ENCODE data around the gene TMEM117. TPM values are rescaled to one million over a fixed set of nuclear protein-coding genes. Genes with fewer than 3 reads are reported as not detected.
"Not testable (repeated sequence)": the region's sequence is repeated elsewhere in the genome, so short reads cannot be mapped to it uniquely, and the experiment has no call there.

Gene TMEM117
- total RNA-seq, 2 experiments from 2014 or later: 1.4 TPM

- no peak for DNase-seq
- H3K27me3 Mint-ChIP-seq: no peaks in the 10 kb centered on the region
- no peak overlapping the region for H3K4me3 Mint-ChIP-seq
- intact Hi-C loops (cut with DNase I, micrococcal nuclease): no loop called here
- ChIA-PET CTCF (interaction anchor here (0.7 to 0.8 kb wide), 2 partner anchors 11 to 537 kb away, joined by 3 read pairs; partner anchors contain the start of gene TMEM117), POLR2A (no interaction called here)
- H3K36me3 Mint-ChIP-seq (ENCODE audit: low read depth): no peaks in the 10 kb centered on the region
- no peak overlapping the region for H3K27ac Mint-ChIP-seq
- no peaks in the 10 kb centered on the region for H3K4me1 Mint-ChIP-seq
- no peaks in the 10 kb centered on the region for H3K9me3 Mint-ChIP-seq (ENCODE audit: low read depth)
- ATAC-seq: no peak
Measured at GRCh38 chr12:44372259-44372658, 536.4 kb downstream of the TMEM117 start.

GRCh38 chr12:44375694-44376093, 539.8 kb downstream of the TMEM117 start:
- POLR2A ChIA-PET: no interaction called here
- Mint-ChIP-seq H3K36me3 (ENCODE audit: low read depth) (no peaks in the 10 kb centered on the region), H3K9me3 (ENCODE audit: low read depth) (no peaks in the 10 kb centered on the region), H3K27ac (no peak overlapping the region), H3K4me1 (no peaks in the 10 kb centered on the region), H3K27me3 (no peaks in the 10 kb centered on the region), H3K4me3 (no peak overlapping the region)
- ATAC-seq (no peak), DNase-seq (no peak)
- CTCF ChIA-PET: no interaction called here
- intact Hi-C loops (cut with DNase I, micrococcal nuclease): no loop called here

GRCh38 chr12:44377443-44378187, 541.7 kb downstream of the TMEM117 start:
- H3K36me3 Mint-ChIP-seq (ENCODE audit: low read depth): no peaks in the 10 kb centered on the region
- POLR2A ChIA-PET: no interaction called here

GRCh38 chr12:44379113-44379512, 543.2 kb downstream of the TMEM117 start:
- H3K4me1 Mint-ChIP-seq; H3K4me3 Mint-ChIP-seq; H3K27ac Mint-ChIP-seq; H3K36me3 Mint-ChIP-seq (ENCODE audit: low read depth); DNase-seq; H3K9me3 Mint-ChIP-seq (ENCODE audit: low read depth); intact Hi-C loops (cut with DNase I, micrococcal nuclease); POLR2A ChIA-PET; ATAC-seq; H3K27me3 Mint-ChIP-seq: not testable (repeated sequence)
- CTCF ChIA-PET: interaction anchor here (0.7 kb wide), 1 partner anchor 1096 kb away, joined by 3 read pairs; no protein-coding TSS in a partner anchor

More at GRCh38 chr12:44377443-44378187, 541.7 kb downstream of the TMEM117 start:
- no peak for DNase-seq
- CTCF ChIA-PET: no interaction called here
- no peak overlapping the region for H3K27ac Mint-ChIP-seq
- H3K4me1 Mint-ChIP-seq: no peaks in the 10 kb centered on the region
- no peak overlapping the region for H3K4me3 Mint-ChIP-seq
- H3K27me3 Mint-ChIP-seq: no peaks in the 10 kb centered on the region
- intact Hi-C loops (cut with DNase I, micrococcal nuclease): no loop called here
- ATAC-seq: no peak
- no peaks in the 10 kb centered on the region for H3K9me3 Mint-ChIP-seq (ENCODE audit: low read depth)

- no peaks in the 10 kb centered on the region for H3K9me3 Mint-ChIP-seq (ENCODE audit: low read depth)
- no peaks in the 10 kb centered on the region for H3K4me1 Mint-ChIP-seq
- H3K27ac Mint-ChIP-seq: no peak overlapping the region
- CTCF ChIA-PET: interaction anchor here (1.2 kb wide), 2 partner anchors 15 to 570 kb away, joined by 3 read pairs; no protein-coding TSS in a partner anchor
- POLR2A ChIA-PET: no interaction called here
- no peaks in the 10 kb centered on the region for H3K36me3 Mint-ChIP-seq (ENCODE audit: low read depth)
- no peaks in the 10 kb centered on the region for H3K27me3 Mint-ChIP-seq
- ATAC-seq: no peak
- no peak for DNase-seq
- intact Hi-C loops (cut with DNase I, micrococcal nuclease): no loop called here
- no peak overlapping the region for H3K4me3 Mint-ChIP-seq
Measured at GRCh38 chr12:44379831-44380230, 544.0 kb downstream of the TMEM117 start.

- no peaks in the 10 kb centered on the region for H3K4me1 Mint-ChIP-seq
- no peak overlapping the region for H3K4me3 Mint-ChIP-seq
- ChIA-PET POLR2A (interaction anchor here (0.6 kb wide), 1 partner anchor 293 kb away, joined by 3 read pairs; no protein-coding TSS in a partner anchor), CTCF (interaction anchor here (1.2 kb wide), 2 partner anchors 16 to 569 kb away, joined by 3 read pairs; no protein-coding TSS in a partner anchor)
- H3K27me3 Mint-ChIP-seq: no peaks in the 10 kb centered on the region
- ATAC-seq (no peak), DNase-seq (no peak)
- intact Hi-C loops (cut with DNase I, micrococcal nuclease): no loop called here
- no peaks in the 10 kb centered on the region for H3K36me3 Mint-ChIP-seq (ENCODE audit: low read depth)
- no peaks in the 10 kb centered on the region for H3K9me3 Mint-ChIP-seq (ENCODE audit: low read depth)
- H3K27ac Mint-ChIP-seq: no peak overlapping the region
Measured at GRCh38 chr12:44380861-44381260, 545.0 kb downstream of the TMEM117 start.

GRCh38 chr12:44381341-44381740, 545.5 kb downstream of the TMEM117 start:
- Mint-ChIP-seq H3K27ac (no peak overlapping the region), H3K36me3 (ENCODE audit: low read depth) (no peaks in the 10 kb centered on the region), H3K9me3 (ENCODE audit: low read depth) (no peaks in the 10 kb centered on the region), H3K4me3 (no peak overlapping the region), H3K27me3 (no peaks in the 10 kb centered on the region), H3K4me1 (no peaks in the 10 kb centered on the region)
- intact Hi-C loops (cut with DNase I, micrococcal nuclease): no loop called here
- POLR2A ChIA-PET: no interaction called here
- DNase-seq: no peak
- ATAC-seq: no peak
- CTCF ChIA-PET: interaction anchor here (1.2 kb wide), 1 partner anchor 17 kb away, joined by 3 read pairs; no protein-coding TSS in a partner anchor

- Mint-ChIP-seq H3K27ac (no peak overlapping the region), H3K9me3 (ENCODE audit: low read depth) (no peaks in the 10 kb centered on the region), H3K4me3 (no peak overlapping the region), H3K36me3 (ENCODE audit: low read depth) (no peaks in the 10 kb centered on the region), H3K27me3 (no peaks in the 10 kb centered on the region), H3K4me1 (no peaks in the 10 kb centered on the region)
- ChIA-PET POLR2A (no interaction called here), CTCF (interaction anchor here (1.0 kb wide), 1 partner anchor 11 kb away, joined by 3 read pairs; no protein-coding TSS in a partner anchor)
- intact Hi-C loops (cut with DNase I, micrococcal nuclease): no loop called here
- DNase-seq (no peak), ATAC-seq (no peak)
Measured at GRCh38 chr12:44384136-44384535, 548.3 kb downstream of the TMEM117 start.

GRCh38 chr12:44385964-44386363, 550.1 kb downstream of the TMEM117 start:
- no peaks in the 10 kb centered on the region for H3K27me3 Mint-ChIP-seq
- no peak overlapping the region for H3K27ac Mint-ChIP-seq
- no peak for ATAC-seq
- H3K36me3 Mint-ChIP-seq (ENCODE audit: low read depth): no peaks in the 10 kb centered on the region
- CTCF ChIA-PET: interaction anchor here (1.1 kb wide), 1 partner anchor 23 kb away, joined by 3 read pairs; no protein-coding TSS in a partner anchor
- H3K4me3 Mint-ChIP-seq: no peak overlapping the region
- no peaks in the 10 kb centered on the region for H3K4me1 Mint-ChIP-seq
- no peak for DNase-seq
- POLR2A ChIA-PET: no interaction called here
- intact Hi-C loops (cut with DNase I, micrococcal nuclease): no loop called here
- H3K9me3 Mint-ChIP-seq (ENCODE audit: low read depth): no peaks in the 10 kb centered on the region

GRCh38 chr12:44387581-44387980, 551.7 kb downstream of the TMEM117 start:
- Mint-ChIP-seq H3K36me3 (ENCODE audit: low read depth) (no peaks in the 10 kb centered on the region), H3K27ac (no peak overlapping the region), H3K4me1 (no peaks in the 10 kb centered on the region), H3K4me3 (no peak overlapping the region), H3K27me3 (no peaks in the 10 kb centered on the region), H3K9me3 (ENCODE audit: low read depth) (no peaks in the 10 kb centered on the region)
- ATAC-seq (no peak), DNase-seq (no peak)
- POLR2A ChIA-PET: no interaction called here
- CTCF ChIA-PET: no interaction called here
- intact Hi-C loops (cut with DNase I, micrococcal nuclease): no loop called here

GRCh38 chr12:44389038-44389437, 553.2 kb downstream of the TMEM117 start:
- intact Hi-C loops (cut with DNase I, micrococcal nuclease): no loop called here
- POLR2A ChIA-PET: no interaction called here
- no peak for ATAC-seq
- DNase-seq: no peak
- Mint-ChIP-seq H3K36me3 (ENCODE audit: low read depth) (no peaks in the 10 kb centered on the region), H3K4me3 (no peak overlapping the region), H3K27ac (no peak overlapping the region), H3K27me3 (no peaks in the 10 kb centered on the region), H3K9me3 (ENCODE audit: low read depth) (no peaks in the 10 kb centered on the region), H3K4me1 (no peaks in the 10 kb centered on the region)
- CTCF ChIA-PET: interaction anchor here (0.5 kb wide), 1 partner anchor 539 kb away, joined by 3 read pairs; no protein-coding TSS in a partner anchor

- no peaks in the 10 kb centered on the region for H3K4me1 Mint-ChIP-seq
- CTCF ChIA-PET: interaction anchor here (0.6 to 1.0 kb wide), 2 partner anchors 378 to 559 kb away, joined by 3 to 4 read pairs; no protein-coding TSS in a partner anchor
- no peaks in the 10 kb centered on the region for H3K36me3 Mint-ChIP-seq (ENCODE audit: low read depth)
- H3K9me3 Mint-ChIP-seq (ENCODE audit: low read depth): no peaks in the 10 kb centered on the region
- intact Hi-C loops (cut with DNase I, micrococcal nuclease): no loop called here
- POLR2A ChIA-PET: no interaction called here
- ATAC-seq (no peak), DNase-seq (no peak)
- H3K27me3 Mint-ChIP-seq: no peaks in the 10 kb centered on the region
- no peak overlapping the region for H3K27ac Mint-ChIP-seq
- no peak overlapping the region for H3K4me3 Mint-ChIP-seq
Measured at GRCh38 chr12:44389896-44390295, 554.0 kb downstream of the TMEM117 start.

All from activated CD4-positive, alpha-beta T cell treated with anti-CD3 and anti-CD28 coated beads for 36 hours (primary cell).